ENCODE results near the gene SLC25A15.
"Not testable (repeated sequence)": the region's sequence is repeated elsewhere in the genome, so short reads cannot be mapped to it uniquely, and the experiment has no call there.

The SLC25A15 gene

GRCh38 chr13:40814803-40815202 is 25.4 kb downstream of the SLC25A15 start:
- DNase-seq, result no peak

- no peak for DNase-seq
Observed at GRCh38 chr13:40818926-40819325, 29.5 kb downstream of the SLC25A15 start.

- DNase-seq, result no peak
Observed at GRCh38 chr13:40819797-40820315, 30.4 kb downstream of the SLC25A15 start.

- not testable (repeated sequence) for DNase-seq
Observed at GRCh38 chr13:40839725-40840124, 50.3 kb downstream of the SLC25A15 start.

GRCh38 chr13:40840955-40841354 is 51.5 kb downstream of the SLC25A15 start:
- DNase-seq, result not testable (repeated sequence)
